ENCODE data around the gene UPK3B. TPM values are rescaled to one million over a fixed set of nuclear protein-coding genes. Genes with fewer than 3 reads are reported as not detected.
"Not testable (repeated sequence)": the region's sequence is repeated elsewhere in the genome, so short reads cannot be mapped to it uniquely, and the experiment has no call there.

Gene UPK3B
- polyA plus RNA-seq, 3 donors = 0.33 TPM; not detected in 2

GRCh38 chr7:76484456-76484855, 25.9 kb upstream of the UPK3B start:
- H3K27ac Mint-ChIP-seq; H3K27ac ChIP-seq (ENCODE audit: low read depth in 1 of 2, low read length in 2 of 2); intact Hi-C loops (cut with micrococcal nuclease); H3K4me3 Mint-ChIP-seq; H3K9me3 ChIP-seq (replicated peaks in 1 of 2; ENCODE audit: control insufficient read depth in 1 of 2, insufficient read depth in 1 of 2, low read length in 2 of 2); H3K4me2 ChIP-seq (replicated peaks; ENCODE audit: extremely low read depth, low read length, poor library complexity, severe bottlenecking); H3K79me2 ChIP-seq (ENCODE audit: insufficient read depth, low read length); H3K4me1 Mint-ChIP-seq; H3K4me3 ChIP-seq (replicated peaks in 1 of 3; ENCODE audit: low read depth in 2 of 3, low read length in 3 of 3); H3K9me3 Mint-ChIP-seq; H3K27me3 ChIP-seq (ENCODE audit: control insufficient read depth in 2 of 2, insufficient read depth in 2 of 2, low read length in 2 of 2); H3K9ac ChIP-seq (ENCODE audit: insufficient read depth, low read length, poor library complexity, severe bottlenecking); H4K20me1 ChIP-seq (ENCODE audit: insufficient read depth, low read length); H2AFZ ChIP-seq (ENCODE audit: insufficient read depth, low read depth, low read length, poor library complexity, severe bottlenecking); H3K4me1 ChIP-seq (ENCODE audit: control insufficient read depth in 1 of 2, insufficient read depth in 2 of 2, low read length in 2 of 2); H3K27me3 Mint-ChIP-seq (ENCODE audit: low read depth in 3 of 3); DNase-seq: not testable (repeated sequence)
- no CpG with 5 or more reads among the region's 12 CpGs for WGBS (ENCODE audit: insufficient coverage)
- peaks cover 18 to 25% of the 10 kb centered on the region in 2 donors for H3K36me3 ChIP-seq (replicated peaks in 1 of 2; ENCODE audit: control insufficient read depth in 1 of 2, insufficient read depth in 2 of 2, low read length in 2 of 2)
- peaks cover 23 to 31% of the 10 kb centered on the region in 2 donors for H3K36me3 Mint-ChIP-seq

GRCh38 chr7:76485822-76486610, 24.3 kb upstream of the UPK3B start:
- peaks cover 16 to 21% of the 10 kb centered on the region in 2 donors for H3K36me3 ChIP-seq (replicated peaks in 1 of 2; ENCODE audit: control insufficient read depth in 1 of 2, insufficient read depth in 2 of 2, low read length in 2 of 2)
- H3K27ac ChIP-seq (ENCODE audit: low read depth in 1 of 2, low read length in 2 of 2); H3K4me3 Mint-ChIP-seq; H3K4me1 Mint-ChIP-seq; H3K27me3 Mint-ChIP-seq (ENCODE audit: low read depth in 3 of 3); H3K9me3 ChIP-seq (replicated peaks in 1 of 2; ENCODE audit: control insufficient read depth in 1 of 2, insufficient read depth in 1 of 2, low read length in 2 of 2); H3K4me3 ChIP-seq (replicated peaks in 1 of 3; ENCODE audit: low read depth in 2 of 3, low read length in 3 of 3); H3K9me3 Mint-ChIP-seq; H3K79me2 ChIP-seq (ENCODE audit: insufficient read depth, low read length); H4K20me1 ChIP-seq (ENCODE audit: insufficient read depth, low read length); H3K4me1 ChIP-seq (ENCODE audit: control insufficient read depth in 1 of 2, insufficient read depth in 2 of 2, low read length in 2 of 2); H3K27me3 ChIP-seq (ENCODE audit: control insufficient read depth in 2 of 2, insufficient read depth in 2 of 2, low read length in 2 of 2); H3K4me2 ChIP-seq (replicated peaks; ENCODE audit: extremely low read depth, low read length, poor library complexity, severe bottlenecking); H3K27ac Mint-ChIP-seq; H2AFZ ChIP-seq (ENCODE audit: insufficient read depth, low read depth, low read length, poor library complexity, severe bottlenecking); H3K9ac ChIP-seq (ENCODE audit: insufficient read depth, low read length, poor library complexity, severe bottlenecking); intact Hi-C loops (cut with micrococcal nuclease); DNase-seq: not testable (repeated sequence)
- no CpG with 5 or more reads among the region's 20 CpGs for WGBS (ENCODE audit: insufficient coverage)
- H3K36me3 Mint-ChIP-seq = peaks cover 18 to 21% of the 10 kb centered on the region in 2 donors

- H3K27me3 Mint-ChIP-seq (ENCODE audit: low read depth in 3 of 3); H3K4me2 ChIP-seq (replicated peaks; ENCODE audit: extremely low read depth, low read length, poor library complexity, severe bottlenecking); H2AFZ ChIP-seq (ENCODE audit: insufficient read depth, low read depth, low read length, poor library complexity, severe bottlenecking); intact Hi-C loops (cut with micrococcal nuclease); DNase-seq; H3K4me3 ChIP-seq (replicated peaks in 1 of 3; ENCODE audit: low read depth in 2 of 3, low read length in 3 of 3); H3K9ac ChIP-seq (ENCODE audit: insufficient read depth, low read length, poor library complexity, severe bottlenecking); H3K27ac ChIP-seq (ENCODE audit: low read depth in 1 of 2, low read length in 2 of 2); H3K4me1 Mint-ChIP-seq; H3K27me3 ChIP-seq (ENCODE audit: control insufficient read depth in 2 of 2, insufficient read depth in 2 of 2, low read length in 2 of 2); H3K4me3 Mint-ChIP-seq; H4K20me1 ChIP-seq (ENCODE audit: insufficient read depth, low read length); H3K9me3 ChIP-seq (replicated peaks in 1 of 2; ENCODE audit: control insufficient read depth in 1 of 2, insufficient read depth in 1 of 2, low read length in 2 of 2); H3K9me3 Mint-ChIP-seq; H3K79me2 ChIP-seq (ENCODE audit: insufficient read depth, low read length); H3K4me1 ChIP-seq (ENCODE audit: control insufficient read depth in 1 of 2, insufficient read depth in 2 of 2, low read length in 2 of 2): not testable (repeated sequence)
- Mint-ChIP-seq H3K27ac (peak overlapping the region in 5 of 7 donors; percentile 30 to 68 (median 67)), H3K36me3 (peaks cover 18% of the 10 kb centered on the region in 2 donors)
- H3K36me3 ChIP-seq (replicated peaks in 1 of 2; ENCODE audit: control insufficient read depth in 1 of 2, insufficient read depth in 2 of 2, low read length in 2 of 2) = peaks cover 16 to 19% of the 10 kb centered on the region in 2 donors
- WGBS (ENCODE audit: insufficient coverage) = no CpG with 5 or more reads among the region's 5 CpGs
Measured at GRCh38 chr7:76486618-76487017, 23.7 kb upstream of the UPK3B start.

- H3K9ac ChIP-seq (ENCODE audit: insufficient read depth, low read length, poor library complexity, severe bottlenecking); H3K4me3 Mint-ChIP-seq; H3K27me3 Mint-ChIP-seq (ENCODE audit: low read depth in 3 of 3); DNase-seq; H2AFZ ChIP-seq (ENCODE audit: insufficient read depth, low read depth, low read length, poor library complexity, severe bottlenecking); H3K4me2 ChIP-seq (replicated peaks; ENCODE audit: extremely low read depth, low read length, poor library complexity, severe bottlenecking); H4K20me1 ChIP-seq (ENCODE audit: insufficient read depth, low read length); H3K79me2 ChIP-seq (ENCODE audit: insufficient read depth, low read length); H3K9me3 ChIP-seq (replicated peaks in 1 of 2; ENCODE audit: control insufficient read depth in 1 of 2, insufficient read depth in 1 of 2, low read length in 2 of 2); H3K36me3 Mint-ChIP-seq; H3K9me3 Mint-ChIP-seq; H3K36me3 ChIP-seq (replicated peaks in 1 of 2; ENCODE audit: control insufficient read depth in 1 of 2, insufficient read depth in 2 of 2, low read length in 2 of 2); H3K27ac Mint-ChIP-seq; H3K27me3 ChIP-seq (ENCODE audit: control insufficient read depth in 2 of 2, insufficient read depth in 2 of 2, low read length in 2 of 2); H3K4me1 ChIP-seq (ENCODE audit: control insufficient read depth in 1 of 2, insufficient read depth in 2 of 2, low read length in 2 of 2); H3K4me1 Mint-ChIP-seq; H3K27ac ChIP-seq (ENCODE audit: low read depth in 1 of 2, low read length in 2 of 2); intact Hi-C loops (cut with micrococcal nuclease); H3K4me3 ChIP-seq (replicated peaks in 1 of 3; ENCODE audit: low read depth in 2 of 3, low read length in 3 of 3): not testable (repeated sequence)
- WGBS (ENCODE audit: insufficient coverage) = no CpG with 5 or more reads among the region's 13 CpGs
Measured at GRCh38 chr7:76487969-76488368, 22.4 kb upstream of the UPK3B start.
